ENCODE measurements around the gene DCDC2. TPM values are rescaled to one million over a fixed set of nuclear protein-coding genes. Genes with fewer than 3 reads are reported as not detected.

The DCDC2 gene
- total RNA-seq, 1 experiment from 2014 or later, result 45.1 TPM

DNA sequence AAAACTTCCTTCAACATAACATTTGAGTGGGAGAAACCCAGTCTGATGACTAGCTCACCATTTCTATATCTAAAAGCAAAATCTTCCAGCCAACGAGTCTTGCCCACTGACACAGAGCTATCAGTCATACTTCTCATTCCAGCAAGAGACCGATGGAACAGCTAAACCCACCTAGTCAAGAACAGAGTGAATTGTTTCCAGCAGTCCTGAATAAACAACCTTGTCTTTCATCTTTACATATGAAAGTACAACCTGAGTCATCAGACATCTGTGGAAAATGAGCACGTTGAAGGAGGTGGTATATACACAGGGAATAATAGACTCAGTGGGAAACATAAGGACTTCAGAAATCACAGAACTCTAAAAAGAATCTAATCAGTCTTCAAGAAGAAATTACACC lies 208.0 kb downstream of the DCDC2 start:
- Histone ChIP-seq H3K4me3 (ENCODE audit: low read depth, low read length, poor library complexity, severe bottlenecking) (no peak overlapping the region), H3K27ac (ENCODE audit: low read depth, low read length, poor library complexity, severe bottlenecking) (no peak overlapping the region), H3K4me1 (ENCODE audit: insufficient read depth, low read length, poor library complexity, severe bottlenecking) (no peaks in the 10 kb centered on the region), H3K36me3 (ENCODE audit: insufficient read depth, low read length, poor library complexity, severe bottlenecking) (no peaks in the 10 kb centered on the region), H3K9me3 (ENCODE audit: low read depth, low read length, poor library complexity, severe bottlenecking) (no peaks in the 10 kb centered on the region), H3K27me3 (replicated peaks; ENCODE audit: insufficient read depth, low read depth, low read length, poor library complexity) (no peaks in the 10 kb centered on the region)
- no peak for DNase-seq (ENCODE audit: low spot score)
- TF ChIP-seq, protein P1, sequence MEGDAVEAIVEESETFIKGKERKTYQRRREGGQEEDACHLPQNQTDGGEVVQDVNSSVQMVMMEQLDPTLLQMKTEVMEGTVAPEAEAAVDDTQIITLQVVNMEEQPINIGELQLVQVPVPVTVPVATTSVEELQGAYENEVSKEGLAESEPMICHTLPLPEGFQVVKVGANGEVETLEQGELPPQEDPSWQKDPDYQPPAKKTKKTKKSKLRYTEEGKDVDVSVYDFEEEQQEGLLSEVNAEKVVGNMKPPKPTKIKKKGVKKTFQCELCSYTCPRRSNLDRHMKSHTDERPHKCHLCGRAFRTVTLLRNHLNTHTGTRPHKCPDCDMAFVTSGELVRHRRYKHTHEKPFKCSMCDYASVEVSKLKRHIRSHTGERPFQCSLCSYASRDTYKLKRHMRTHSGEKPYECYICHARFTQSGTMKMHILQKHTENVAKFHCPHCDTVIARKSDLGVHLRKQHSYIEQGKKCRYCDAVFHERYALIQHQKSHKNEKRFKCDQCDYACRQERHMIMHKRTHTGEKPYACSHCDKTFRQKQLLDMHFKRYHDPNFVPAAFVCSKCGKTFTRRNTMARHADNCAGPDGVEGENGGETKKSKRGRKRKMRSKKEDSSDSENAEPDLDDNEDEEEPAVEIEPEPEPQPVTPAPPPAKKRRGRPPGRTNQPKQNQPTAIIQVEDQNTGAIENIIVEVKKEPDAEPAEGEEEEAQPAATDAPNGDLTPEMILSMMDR (conservative IDR thresholded peaks at IDR 0.05; ENCODE audit: low read depth, low read length), result no peak
- no peak for TF ChIP-seq EZH2 (IDR thresholded peaks at IDR 0.05; ENCODE audit: borderline replicate concordance, low read depth, low read length, poor library complexity, severe bottlenecking)
- intact Hi-C loops (cut with micrococcal nuclease; ENCODE audit: unreplicated experiment), result no loop called here
- ChIA-PET CTCF (no interaction called here), POLR2A (ENCODE audit: low non-redundant PET) (no interaction called here)
- BruUV-seq (replicated peaks), result no TSS peak

DNA sequence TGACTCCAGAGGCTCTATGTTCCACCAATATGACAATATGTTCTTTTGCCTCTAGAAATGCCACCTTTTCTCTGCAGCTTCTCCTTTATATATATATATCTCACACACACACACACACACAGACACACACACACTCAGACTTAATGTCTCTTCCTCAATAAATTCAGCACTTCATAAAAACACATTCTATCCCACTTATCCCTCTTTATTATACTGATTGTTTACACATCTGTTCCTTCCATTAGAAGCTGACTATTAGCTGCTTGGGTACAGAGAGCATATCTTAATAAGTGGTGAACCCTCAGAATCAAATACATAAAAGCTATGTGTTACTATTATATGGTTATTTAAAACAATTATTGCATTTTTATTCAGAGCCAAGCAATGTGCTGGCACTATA lies 208.6 kb downstream of the DCDC2 start:
- Histone ChIP-seq H3K27me3 (replicated peaks; ENCODE audit: insufficient read depth, low read depth, low read length, poor library complexity) (no peaks in the 10 kb centered on the region), H3K4me1 (ENCODE audit: insufficient read depth, low read length, poor library complexity, severe bottlenecking) (no peaks in the 10 kb centered on the region), H3K4me3 (ENCODE audit: low read depth, low read length, poor library complexity, severe bottlenecking) (no peak overlapping the region), H3K27ac (ENCODE audit: low read depth, low read length, poor library complexity, severe bottlenecking) (no peak overlapping the region), H3K36me3 (ENCODE audit: insufficient read depth, low read length, poor library complexity, severe bottlenecking) (no peaks in the 10 kb centered on the region), H3K9me3 (ENCODE audit: low read depth, low read length, poor library complexity, severe bottlenecking) (no peaks in the 10 kb centered on the region)
- no peak for DNase-seq (ENCODE audit: low spot score)
- POLR2A ChIA-PET (ENCODE audit: low non-redundant PET), result interaction anchor here (0.6 kb wide), 1 partner anchor 25 kb away, joined by 5 read pairs; no protein-coding TSS in a partner anchor
- no peak for TF ChIP-seq EZH2 (IDR thresholded peaks at IDR 0.05; ENCODE audit: borderline replicate concordance, low read depth, low read length, poor library complexity, severe bottlenecking)
- TF ChIP-seq, protein P1 (conservative IDR thresholded peaks at IDR 0.05; ENCODE audit: low read depth, low read length), result no peak
- CTCF ChIA-PET, result no interaction called here
- intact Hi-C loops (cut with micrococcal nuclease; ENCODE audit: unreplicated experiment), result no loop called here
- no TSS peak for BruUV-seq (replicated peaks)

DNA sequence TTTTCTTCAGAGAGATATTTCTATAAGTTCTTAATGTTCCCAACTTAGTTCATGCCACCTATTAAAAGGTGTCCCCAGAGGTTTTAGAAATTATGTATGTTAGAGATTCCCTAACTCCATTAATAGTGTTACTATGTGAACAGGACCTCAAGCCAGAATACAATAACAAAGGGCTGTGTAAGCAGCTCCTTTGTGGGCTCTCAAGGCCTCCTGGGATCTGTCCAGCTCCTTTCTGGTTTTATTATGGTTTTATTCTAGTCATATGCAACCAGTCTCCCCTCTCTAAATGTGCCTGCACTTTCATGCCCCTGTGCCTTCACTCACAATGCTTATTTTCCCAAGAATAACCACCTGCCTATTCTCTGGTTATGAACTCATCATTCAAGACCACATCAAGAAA lies 209.2 kb downstream of the DCDC2 start:
- BruUV-seq (replicated peaks), result no TSS peak

More for the DNA sequence above, 209.2 kb downstream of the DCDC2 start:
- Histone ChIP-seq H3K9me3 (ENCODE audit: low read depth, low read length, poor library complexity, severe bottlenecking) (no peaks in the 10 kb centered on the region), H3K4me1 (ENCODE audit: insufficient read depth, low read length, poor library complexity, severe bottlenecking) (no peaks in the 10 kb centered on the region), H3K36me3 (ENCODE audit: insufficient read depth, low read length, poor library complexity, severe bottlenecking) (no peaks in the 10 kb centered on the region), H3K27me3 (replicated peaks; ENCODE audit: insufficient read depth, low read depth, low read length, poor library complexity) (no peaks in the 10 kb centered on the region), H3K27ac (ENCODE audit: low read depth, low read length, poor library complexity, severe bottlenecking) (no peak overlapping the region), H3K4me3 (ENCODE audit: low read depth, low read length, poor library complexity, severe bottlenecking) (no peak overlapping the region)
- intact Hi-C loops (cut with micrococcal nuclease; ENCODE audit: unreplicated experiment), result no loop called here
- ChIA-PET CTCF (no interaction called here), POLR2A (ENCODE audit: low non-redundant PET) (no interaction called here)
- DNase-seq (ENCODE audit: low spot score), result no peak
- TF ChIP-seq EZH2 (IDR thresholded peaks at IDR 0.05; ENCODE audit: borderline replicate concordance, low read depth, low read length, poor library complexity, severe bottlenecking), result no peak
- TF ChIP-seq, protein P1 (conservative IDR thresholded peaks at IDR 0.05; ENCODE audit: low read depth, low read length), result no peak
